ENCODE results near the gene SPATA2.
"Not testable (repeated sequence)": the region's sequence is repeated elsewhere in the genome, so short reads cannot be mapped to it uniquely, and the experiment has no call there.

SPATA2 gene

GRCh38 chr20:49904440-49905214, 10.7 kb downstream of the SPATA2 start:
- DNase-seq = no peak

- DNase-seq = no peak
Observed at GRCh38 chr20:49901588-49901987, 13.7 kb downstream of the SPATA2 start.

GRCh38 chr20:49899541-49900383, 15.6 kb downstream of the SPATA2 start:
- DNase-seq = no peak

- no peak for DNase-seq
Observed at GRCh38 chr20:49896204-49896603, 19.1 kb downstream of the SPATA2 start.

- not testable (repeated sequence) for DNase-seq
Observed at GRCh38 chr20:49895474-49896093, 19.7 kb downstream of the SPATA2 start.

- DNase-seq = no peak
Observed at GRCh38 chr20:49894073-49894470, 21.3 kb downstream of the SPATA2 start.

- DNase-seq = no peak
Observed at GRCh38 chr20:49893242-49894072, 21.9 kb downstream of the SPATA2 start.

- DNase-seq = no peak
Observed at GRCh38 chr20:49892817-49893216, 22.5 kb downstream of the SPATA2 start.

GRCh38 chr20:49892260-49892659, 23.1 kb downstream of the SPATA2 start:
- DNase-seq = no peak

- no peak for DNase-seq
Observed at GRCh38 chr20:49891476-49892110, 23.7 kb downstream of the SPATA2 start.

GRCh38 chr20:49890471-49891361, 24.6 kb downstream of the SPATA2 start:
- DNase-seq = no peak

- DNase-seq = no peak
Observed at GRCh38 chr20:49889935-49890333, 25.4 kb downstream of the SPATA2 start.

- no peak for DNase-seq
Observed at GRCh38 chr20:49889001-49889934, 26.1 kb downstream of the SPATA2 start.

GRCh38 chr20:49888212-49889000, 26.9 kb downstream of the SPATA2 start:
- peak; percentile 35 for DNase-seq

- DNase-seq = no peak
Observed at GRCh38 chr20:49887251-49888211, 27.8 kb downstream of the SPATA2 start.

- DNase-seq = no peak
Observed at GRCh38 chr20:49886571-49887213, 28.6 kb downstream of the SPATA2 start.

Data from activated T-cell treated with anti-CD3 and anti-CD28 coated beads for 4 hours (primary cell).